GM18526 (cell line): ENCODE data around the gene SHH.

Experiments
- POLR2A ChIP-seq: IDR thresholded peaks from 3 replicates; pipeline ENCODE4 v1.6.1; 2011; ENCODE audit not compliant: insufficient read length; ENCODE audit errors: extremely low read depth

The SHH gene

DNA sequence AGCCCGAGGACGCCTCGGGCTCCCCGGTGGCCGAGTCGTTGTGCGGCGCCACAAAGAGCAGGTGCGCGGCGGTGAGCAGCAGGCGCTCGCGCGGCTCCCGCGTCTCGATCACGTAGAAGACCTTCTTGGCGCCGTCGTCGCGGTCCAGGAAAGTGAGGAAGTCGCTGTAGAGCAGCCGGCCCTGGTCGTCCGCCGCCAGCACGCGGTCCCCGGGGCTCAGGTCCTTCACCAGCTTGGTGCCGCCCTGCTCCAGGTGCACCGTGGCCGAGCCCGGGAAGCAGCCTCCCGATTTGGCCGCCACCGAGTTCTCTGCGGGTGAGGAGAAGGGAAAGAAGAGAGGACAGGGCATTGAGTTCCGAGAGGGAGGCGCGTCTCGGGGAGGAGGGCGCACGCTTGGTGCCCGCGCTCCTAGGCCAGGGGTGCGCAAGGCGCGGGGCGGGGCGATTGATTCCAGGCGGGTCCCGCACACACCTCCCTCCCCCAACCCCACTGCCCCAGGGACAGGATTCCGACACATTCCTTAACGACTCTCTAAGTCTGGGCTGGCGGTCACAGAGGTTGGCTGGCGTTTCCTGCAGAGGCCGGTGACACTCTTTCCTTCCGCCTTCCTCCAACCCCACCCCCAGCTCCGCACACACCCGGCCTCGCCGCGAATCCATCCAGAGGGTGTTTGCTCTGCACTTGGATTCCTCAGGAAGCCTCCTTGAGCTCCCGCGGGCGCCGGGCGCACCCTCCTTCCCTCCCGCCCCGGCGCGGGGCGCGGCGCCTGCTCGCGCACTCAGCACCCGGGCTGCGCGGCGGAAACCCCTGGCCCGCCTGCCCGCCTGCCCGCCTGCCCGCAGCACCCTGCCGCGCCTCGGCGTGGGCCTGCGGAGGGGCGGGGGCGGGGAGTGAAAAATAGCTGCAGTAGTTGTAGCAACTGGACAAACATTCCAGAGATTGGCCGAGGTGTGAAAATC is 8.6 kb downstream of the SHH start:
- TF ChIP-seq POLR2A: no peak

GRCh38 chr7:155802906-155803417 is 9.3 kb downstream of the SHH start:
- no peak for TF ChIP-seq POLR2A

DNA sequence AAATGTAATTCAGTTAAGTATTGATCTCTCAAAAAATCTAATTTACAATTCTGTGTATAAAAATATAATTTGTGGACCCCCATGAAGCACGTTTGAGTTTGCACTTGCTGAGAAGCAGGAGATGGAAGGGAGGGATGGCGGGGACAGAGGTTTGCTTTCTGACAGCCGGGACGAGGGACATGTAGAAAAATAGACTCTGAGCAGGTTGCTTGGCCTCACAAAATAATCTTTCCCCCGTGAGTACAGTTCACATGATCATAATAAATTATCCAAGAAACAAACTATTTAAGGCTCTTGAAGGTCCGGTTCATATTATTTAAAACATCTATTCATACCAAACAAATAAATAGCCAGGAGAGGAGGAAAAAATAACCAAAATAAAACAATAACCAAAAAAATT is 10.0 kb downstream of the SHH start:
- no peak for TF ChIP-seq POLR2A

GRCh38 chr7:155800741-155801267 is 11.5 kb downstream of the SHH start:
- no peak for TF ChIP-seq POLR2A

GRCh38 chr7:155800301-155800700 is 12.0 kb downstream of the SHH start:
- no peak for TF ChIP-seq POLR2A

- no peak for TF ChIP-seq POLR2A
Measured at GRCh38 chr7:155799514-155799913, 12.7 kb downstream of the SHH start.

DNA sequence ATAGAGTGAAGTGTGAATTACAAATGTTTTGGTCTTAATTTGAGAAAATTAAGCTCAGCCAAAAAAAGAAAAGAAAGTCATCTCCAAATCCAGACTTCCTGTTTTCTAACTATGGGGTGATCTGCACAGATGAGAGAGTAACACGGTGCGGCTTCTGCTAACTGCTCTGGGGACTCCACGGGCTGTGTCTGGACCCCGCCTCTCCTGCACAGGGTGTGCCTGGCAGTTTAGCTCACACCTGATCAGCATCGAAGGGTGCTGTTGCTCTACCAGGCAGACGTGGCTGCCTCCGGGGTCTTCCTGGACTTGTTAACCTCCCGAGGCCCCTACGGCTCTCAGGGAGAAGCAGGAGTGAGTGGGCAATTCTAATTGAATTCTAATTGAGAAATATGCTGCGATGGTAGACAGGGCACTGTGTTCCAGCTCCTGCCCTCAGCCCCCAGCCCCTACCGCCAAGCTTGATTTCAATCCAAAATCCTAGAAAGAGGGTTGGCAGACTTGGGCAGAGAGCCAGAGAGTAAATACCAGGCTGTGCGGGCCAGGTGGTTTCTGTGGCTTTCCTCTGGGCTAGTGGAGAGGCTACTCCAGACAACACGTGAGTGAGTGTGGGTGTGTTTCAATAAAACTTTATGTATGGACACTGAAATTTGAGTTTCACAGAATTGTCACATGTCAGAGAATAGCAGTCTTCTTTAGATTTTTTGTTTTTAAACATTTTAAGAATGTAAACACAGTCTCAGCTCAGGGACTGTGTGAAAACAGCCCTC is 13.4 kb downstream of the SHH start:
- TF ChIP-seq POLR2A: no peak

DNA sequence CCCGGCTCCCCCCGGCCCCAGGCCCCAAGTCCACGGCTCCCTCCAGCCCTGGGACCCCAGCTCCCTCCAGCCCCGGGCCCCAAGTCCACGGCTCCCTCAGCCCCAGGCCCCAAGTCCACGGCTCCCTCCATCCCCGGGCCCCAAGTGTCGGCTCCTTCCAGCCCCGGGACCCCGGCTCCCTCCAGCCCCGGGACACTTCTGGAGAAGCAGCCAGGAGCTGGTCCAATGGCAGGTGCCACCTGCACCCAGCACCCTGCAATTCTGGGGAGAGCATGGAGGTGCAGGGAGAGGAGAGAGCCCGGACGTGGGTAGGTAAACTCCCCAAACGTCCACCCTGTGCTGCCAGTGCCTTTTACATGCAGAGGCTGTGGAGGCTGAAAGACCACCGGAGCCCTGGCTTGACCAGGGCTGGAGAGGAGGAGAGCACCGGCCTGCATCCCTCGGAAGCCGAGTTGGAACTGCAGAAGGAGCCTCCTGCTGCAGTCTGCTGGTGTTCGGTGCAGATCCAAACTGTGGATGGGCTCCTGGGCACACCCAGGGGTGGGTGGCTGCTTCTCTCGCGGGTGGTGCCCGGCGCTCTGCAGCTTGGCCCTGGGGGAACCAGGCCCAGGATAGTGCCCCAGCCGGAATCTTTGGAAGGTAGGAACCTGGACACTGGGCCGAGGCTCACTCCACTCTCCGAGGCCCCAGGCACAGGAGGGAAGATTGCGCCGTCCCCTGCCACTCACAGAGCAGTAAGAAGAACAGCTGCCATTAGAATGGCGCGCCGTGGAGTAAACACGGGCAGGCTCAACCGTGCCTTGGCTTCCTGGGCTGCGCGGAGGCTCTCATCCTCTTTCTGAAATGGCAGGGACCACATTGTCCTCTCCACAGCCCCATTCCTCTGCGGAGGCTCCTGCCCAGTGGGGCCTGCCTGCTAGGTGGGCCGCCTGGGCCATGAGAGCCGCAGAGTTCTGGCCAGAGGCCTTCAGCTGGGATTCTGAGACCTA is 14.7 kb downstream of the SHH start:
- TF ChIP-seq POLR2A: no peak

DNA sequence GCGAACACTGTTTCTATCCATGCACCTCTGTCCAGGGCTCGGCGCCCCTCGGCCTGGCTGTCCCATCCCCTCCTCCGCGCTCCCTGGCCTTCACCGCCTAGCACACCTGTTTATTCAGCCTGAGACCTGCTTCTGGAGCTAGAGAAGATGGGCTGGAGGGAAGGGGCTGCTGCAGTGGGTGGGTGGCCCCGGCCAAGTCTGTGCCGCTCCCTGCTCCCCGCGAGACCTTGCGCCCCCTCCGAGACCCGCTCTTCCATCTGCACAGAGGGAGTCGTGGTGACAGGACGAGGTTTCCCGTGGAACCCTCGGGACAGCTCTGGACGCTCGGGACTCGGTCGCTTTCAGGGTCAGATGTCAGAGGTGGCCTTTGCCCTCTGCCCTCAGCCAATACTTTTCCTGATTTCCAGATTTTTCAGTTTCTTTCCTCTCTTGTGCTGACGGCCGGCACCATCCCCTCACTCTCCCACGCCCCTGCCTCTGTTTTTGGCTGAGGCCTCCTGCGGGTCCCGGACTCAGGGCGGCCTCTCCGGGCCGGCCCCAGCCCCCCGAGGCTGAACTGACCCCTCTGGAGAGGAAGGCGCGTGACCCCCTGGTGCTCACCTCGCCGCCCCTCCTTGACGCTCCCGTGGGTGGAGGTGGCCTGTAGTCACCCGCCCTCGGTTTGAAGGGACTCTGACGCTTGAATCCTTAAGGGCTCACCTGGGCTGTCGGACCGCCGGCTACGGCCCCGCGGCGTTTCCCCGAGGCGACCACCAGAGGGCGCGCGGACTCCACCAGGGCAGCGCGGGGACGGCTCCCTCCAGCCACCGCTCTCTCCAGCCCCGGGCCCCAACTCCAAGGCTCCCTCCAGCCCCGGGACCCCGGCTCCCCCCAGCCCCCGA is 15.6 kb downstream of the SHH start:
- TF ChIP-seq POLR2A: no peak

GRCh38 chr7:155795951-155796350 is 16.3 kb downstream of the SHH start:
- no peak for TF ChIP-seq POLR2A

GRCh38 chr7:155795401-155795800 is 16.9 kb downstream of the SHH start:
- no peak for TF ChIP-seq POLR2A

DNA sequence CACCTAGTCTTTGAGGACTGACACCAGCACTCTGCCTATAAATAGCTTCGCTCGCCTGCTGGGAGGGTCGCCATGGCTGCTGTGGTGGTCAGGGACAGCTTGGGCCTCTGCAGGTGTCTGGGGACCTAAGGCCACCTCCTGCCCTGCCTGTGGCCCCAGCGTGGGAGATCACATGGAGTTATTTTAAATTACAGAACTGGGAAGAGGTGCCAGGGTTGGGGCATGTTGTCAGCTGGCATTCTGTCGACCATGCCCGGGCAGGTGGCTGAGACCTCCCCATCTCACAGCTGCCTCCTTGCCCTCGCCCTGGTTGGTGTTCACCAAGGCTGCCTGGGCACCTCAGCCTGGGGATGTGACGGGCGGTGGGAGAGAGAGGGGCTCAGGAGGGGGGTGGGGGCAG is 18.1 kb downstream of the SHH start:
- TF ChIP-seq POLR2A: no peak

- no peak for TF ChIP-seq POLR2A
Measured at GRCh38 chr7:155793720-155794119, 18.5 kb downstream of the SHH start.

- TF ChIP-seq POLR2A: no peak
Measured at GRCh38 chr7:155792999-155793560, 19.2 kb downstream of the SHH start.
